Gastrocnemius medialis (tissue), 4 donors: ENCODE results near the gene TARBP2.

Source experiments
- POLR2A ChIP-seq, 2 donors: fragments of 450-650 bp; IDR thresholded peaks; one replicate each; pipeline ENCODE4 v1.6.1; 2017; ENCODE audit warnings: antibody characterized with exemption in 2 of 2, mild to moderate bottlenecking in 2 of 2, moderate library complexity in 2 of 2
- TF ChIP-seq, protein P1 (sequence below), 5 experiments: fragments of 450-650 bp in 3 of 5; fragments of 200-600 bp in 2 of 5; sonication (generic) in 2 of 5; IDR thresholded peaks in 4 of 5; conservative IDR thresholded peaks in 1 of 5; 1 replicate in 4 of 5; 2 replicates in 1 of 5; pipeline ENCODE4 v1.5.1; 2016 to 2019; ENCODE audit warnings: antibody characterized with exemption in 5 of 5, mild to moderate bottlenecking in 3 of 5, moderate library complexity in 3 of 5

- TF ChIP-seq, protein P1, sequence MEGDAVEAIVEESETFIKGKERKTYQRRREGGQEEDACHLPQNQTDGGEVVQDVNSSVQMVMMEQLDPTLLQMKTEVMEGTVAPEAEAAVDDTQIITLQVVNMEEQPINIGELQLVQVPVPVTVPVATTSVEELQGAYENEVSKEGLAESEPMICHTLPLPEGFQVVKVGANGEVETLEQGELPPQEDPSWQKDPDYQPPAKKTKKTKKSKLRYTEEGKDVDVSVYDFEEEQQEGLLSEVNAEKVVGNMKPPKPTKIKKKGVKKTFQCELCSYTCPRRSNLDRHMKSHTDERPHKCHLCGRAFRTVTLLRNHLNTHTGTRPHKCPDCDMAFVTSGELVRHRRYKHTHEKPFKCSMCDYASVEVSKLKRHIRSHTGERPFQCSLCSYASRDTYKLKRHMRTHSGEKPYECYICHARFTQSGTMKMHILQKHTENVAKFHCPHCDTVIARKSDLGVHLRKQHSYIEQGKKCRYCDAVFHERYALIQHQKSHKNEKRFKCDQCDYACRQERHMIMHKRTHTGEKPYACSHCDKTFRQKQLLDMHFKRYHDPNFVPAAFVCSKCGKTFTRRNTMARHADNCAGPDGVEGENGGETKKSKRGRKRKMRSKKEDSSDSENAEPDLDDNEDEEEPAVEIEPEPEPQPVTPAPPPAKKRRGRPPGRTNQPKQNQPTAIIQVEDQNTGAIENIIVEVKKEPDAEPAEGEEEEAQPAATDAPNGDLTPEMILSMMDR (IDR thresholded peaks at IDR 0.05 in 4 of 5, conservative IDR thresholded peaks at IDR 0.05 in 1 of 5), result no peak
- TF ChIP-seq POLR2A (IDR thresholded peaks at IDR 0.05), result no peak
These were observed 35.9 kb downstream of the TARBP2 start for GRCh38 chr12:53536962-53537361.
